ENCODE results near the gene SYT14. TPM values are rescaled to one million over a fixed set of nuclear protein-coding genes. Genes with fewer than 3 reads are reported as not detected.
"Not testable (repeated sequence)": the region's sequence is repeated elsewhere in the genome, so short reads cannot be mapped to it uniquely, and the experiment has no call there.

The SYT14 gene
- total and polyA plus RNA-seq, 2 of the 4 experiments (the other 2 are of a cell fraction) = 0.14 to 1.3 TPM

GRCh38 chr1:210049616-210050015 is 111.6 kb downstream of the SYT14 start:
- 20% methylated on average over 1 of the region's 7 CpGs; no CpG with 5 or more reads in 1 of the 2 experiments for WGBS, 2 experiments (ENCODE audit: extremely low coverage in 2 of 2, insufficient read length in 1 of 2)
- TF ChIP-seq RAD21 (IDR thresholded peaks at IDR 0.05; ENCODE audit: low read length) = no peak
- no peak for TF ChIP-seq MAZ (IDR thresholded peaks at IDR 0.05; ENCODE audit: borderline replicate concordance, low read depth, low read length)
- no peak for TF ChIP-seq SMC3 (IDR thresholded peaks at IDR 0.05; ENCODE audit: low read depth, low read length)
- TF ChIP-seq CHD1 (IDR thresholded peaks at IDR 0.05; ENCODE audit: low read depth, low read length) = no peak
- no peak for TF ChIP-seq CEBPB (IDR thresholded peaks at IDR 0.05; ENCODE audit: low read depth, low read length)
- no peak for TF ChIP-seq BHLHE40 (IDR thresholded peaks at IDR 0.05; ENCODE audit: low read depth, low read length)
- TF ChIP-seq RFX5 (IDR thresholded peaks at IDR 0.05; ENCODE audit: low read depth, low read length) = no peak
- no peak for TF ChIP-seq FOS (IDR thresholded peaks at IDR 0.05; ENCODE audit: low read depth, low read length)
- no peak for TF ChIP-seq POLR2A (IDR thresholded peaks at IDR 0.05; ENCODE audit: low read depth, low read length)

DNA sequence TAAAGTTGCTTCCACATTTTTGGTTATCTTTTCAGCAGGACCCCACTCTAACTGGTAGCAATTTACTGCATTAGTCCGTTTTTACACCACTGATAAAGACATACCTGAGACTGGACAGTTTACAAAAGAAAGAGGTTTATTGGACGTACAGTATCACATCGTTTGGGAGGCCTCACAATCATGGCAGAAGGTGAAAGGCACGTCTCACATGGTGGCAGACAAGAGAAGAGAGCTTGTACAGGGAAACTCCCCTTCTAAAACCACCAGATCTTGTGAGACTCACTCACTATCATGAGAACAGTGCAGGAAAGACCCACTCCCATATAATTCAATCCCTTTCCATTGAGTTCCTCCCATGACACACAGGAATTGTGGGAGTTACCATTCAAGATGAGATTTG is 112.5 kb downstream of the SYT14 start:
- H2BK20ac ChIP-seq (ENCODE audit: low read depth, low read length); H3K56ac ChIP-seq (ENCODE audit: extremely low read depth, insufficient read depth, low read length); H3K4me1 ChIP-seq (ENCODE audit: control insufficient read depth, insufficient read depth, low read length); H4K5ac ChIP-seq (ENCODE audit: low read depth, low read length); H3K18ac ChIP-seq (ENCODE audit: low read depth, low read length); H4K91ac ChIP-seq (ENCODE audit: insufficient read depth, low read depth, low read length); dilution Hi-C loops (cut with HindIII; ENCODE audit: low sequenced_read_pairs, unreplicated experiment); H3K14ac ChIP-seq (replicated peaks; ENCODE audit: low read depth, low read length); H3K9me1 ChIP-seq (ENCODE audit: insufficient read depth, low read length); in situ Hi-C loops (cut with MboI; ENCODE audit: low sequenced_read_pairs); H2AK9ac ChIP-seq (replicated peaks; ENCODE audit: low read depth, low read length, poor library complexity); H2AK5ac ChIP-seq (ENCODE audit: low read depth, low read length); DNase-seq; H3K27me3 ChIP-seq (ENCODE audit: control insufficient read depth, insufficient read depth, low read length); POLR2A ChIA-PET (ENCODE audit: unreplicated experiment); H2BK120ac ChIP-seq (ENCODE audit: low read depth, low read length); H4K8ac ChIP-seq (ENCODE audit: low read depth in 2 of 2, low read length in 2 of 2); H3K23ac ChIP-seq (ENCODE audit: low read depth, low read length); CTCF ChIA-PET; H4K20me1 ChIP-seq (ENCODE audit: insufficient read depth, low read length); H3K9ac ChIP-seq (ENCODE audit: low read depth, low read length); BruUV-seq (replicated peaks); H3K4me3 ChIP-seq (ENCODE audit: insufficient read depth, low read depth, low read length); H3K4me2 ChIP-seq (ENCODE audit: low read depth, low read length); intact Hi-C loops (cut with micrococcal nuclease); H3K27ac ChIP-seq (ENCODE audit: insufficient read depth, low read length); H2BK5ac ChIP-seq (ENCODE audit: low read depth, low read length, poor library complexity, severe bottlenecking); ATAC-seq (ENCODE audit: low read depth); H3K36me3 ChIP-seq (ENCODE audit: control insufficient read depth, insufficient read depth, low read length); H3K79me1 ChIP-seq (ENCODE audit: low read depth in 1 of 2, low read length in 2 of 2); H3K4ac ChIP-seq (ENCODE audit: low read depth, low read length); H2AFZ ChIP-seq (replicated peaks; ENCODE audit: low read length, poor library complexity); H3K9me3 ChIP-seq (ENCODE audit: control insufficient read depth, insufficient read depth, low read length); H2BK15ac ChIP-seq (ENCODE audit: low read depth, low read length): not testable (repeated sequence)
- WGBS, 2 experiments (ENCODE audit: extremely low coverage in 2 of 2, insufficient read length in 1 of 2) = no CpG with 5 or more reads among the region's 4 CpGs

More at GRCh38 chr1:210049616-210050015, 111.6 kb downstream of the SYT14 start:
- Histone ChIP-seq H2AK9ac (replicated peaks; ENCODE audit: low read depth, low read length, poor library complexity) (no peak overlapping the region), H3K4ac (ENCODE audit: low read depth, low read length) (no peak overlapping the region), H4K5ac (ENCODE audit: low read depth, low read length) (no peak overlapping the region), H3K27me3 (ENCODE audit: control insufficient read depth, insufficient read depth, low read length) (no peaks in the 10 kb centered on the region), H3K36me3 (ENCODE audit: control insufficient read depth, insufficient read depth, low read length) (no peaks in the 10 kb centered on the region), H3K9me3 (ENCODE audit: control insufficient read depth, insufficient read depth, low read length) (no peaks in the 10 kb centered on the region), H3K9ac (ENCODE audit: low read depth, low read length) (no peak overlapping the region), H4K8ac (ENCODE audit: low read depth in 2 of 2, low read length in 2 of 2) (no peak overlapping the region), H3K23ac (ENCODE audit: low read depth, low read length) (no peak overlapping the region), H3K4me3 (ENCODE audit: insufficient read depth, low read depth, low read length) (no peak overlapping the region), H4K20me1 (ENCODE audit: insufficient read depth, low read length) (no peaks in the 10 kb centered on the region), H3K14ac (replicated peaks; ENCODE audit: low read depth, low read length) (no peak overlapping the region), H3K56ac (ENCODE audit: extremely low read depth, insufficient read depth, low read length) (no peak overlapping the region), H2BK15ac (ENCODE audit: low read depth, low read length) (no peak overlapping the region), H3K79me1 (ENCODE audit: low read depth in 1 of 2, low read length in 2 of 2) (no peaks in the 10 kb centered on the region), H2AFZ (replicated peaks; ENCODE audit: low read length, poor library complexity) (no peak overlapping the region), H2BK120ac (ENCODE audit: low read depth, low read length) (no peak overlapping the region), H3K27ac (ENCODE audit: insufficient read depth, low read length) (no peak overlapping the region), H3K18ac (ENCODE audit: low read depth, low read length) (no peak overlapping the region), H3K4me1 (ENCODE audit: control insufficient read depth, insufficient read depth, low read length) (no peaks in the 10 kb centered on the region), H2BK20ac (ENCODE audit: low read depth, low read length) (no peak overlapping the region), H2BK5ac (ENCODE audit: low read depth, low read length, poor library complexity, severe bottlenecking) (no peak overlapping the region), H3K4me2 (ENCODE audit: low read depth, low read length) (no peak overlapping the region), H3K9me1 (ENCODE audit: insufficient read depth, low read length) (no peaks in the 10 kb centered on the region), H2AK5ac (ENCODE audit: low read depth, low read length) (no peak overlapping the region), H4K91ac (ENCODE audit: insufficient read depth, low read depth, low read length) (no peak overlapping the region)
- DNase-seq (no peak), ATAC-seq (ENCODE audit: low read depth) (no peak)
- intact Hi-C loops (cut with micrococcal nuclease) = no loop called here
- dilution Hi-C loops (cut with HindIII; ENCODE audit: low sequenced_read_pairs, unreplicated experiment) = no loop called here
- POLR2A ChIA-PET (ENCODE audit: unreplicated experiment) = no interaction called here
- CTCF ChIA-PET = no interaction called here
- no TSS peak for BruUV-seq (replicated peaks)
- in situ Hi-C loops (cut with MboI; ENCODE audit: low sequenced_read_pairs) = no loop called here
